Activated B cell treated with CpG ODN at 0.5 μM for 24 hours (primary cell): Measurements from ENCODE around the gene CNOT8. TPM values are rescaled to one million over a fixed set of nuclear protein-coding genes. Genes with fewer than 3 reads are reported as not detected.

Source experiments
- ATAC-seq: fragments of 200-7000 bp; cut with Tn5 transposase; one replicate; pipeline ENCODE4 v1.10.0; 2021; ENCODE audit warnings: low read depth, mild to moderate bottlenecking, moderate library complexity
- CTCF ChIA-PET: fragments of 350-600 bp; sonication (Branson Sonifier 250); formaldehyde crosslinking; loops from one replicate; lab custom pipeline; 2021; ENCODE audit warnings: antibody characterized with exemption; lab: Charles Lee
- POLR2A ChIA-PET: fragments of 350-600 bp; sonication (Branson Sonifier 250); formaldehyde crosslinking; loops from one replicate; lab custom pipeline; 2021; ENCODE audit warnings: antibody characterized with exemption; lab: Charles Lee
- DNase-seq: peaks from one replicate; pipeline ENCODE4 v3.0.0; 2022
- H3K27ac Mint-ChIP-seq: one replicate; pipeline ENCODE4 v1.8.0; 2020; ENCODE audit warnings: mixed read lengths
- H3K27me3 Mint-ChIP-seq: one replicate; pipeline ENCODE4 v1.8.0; 2021; ENCODE audit warnings: mixed read lengths
- H3K36me3 Mint-ChIP-seq: one replicate; pipeline ENCODE4 v1.8.0; 2021; ENCODE audit warnings: low read depth, mixed read lengths
- H3K4me1 Mint-ChIP-seq: one replicate; pipeline ENCODE4 v1.8.0; 2021; ENCODE audit warnings: mixed read lengths
- H3K4me3 Mint-ChIP-seq: one replicate; pipeline ENCODE4 v1.8.0; 2020; ENCODE audit warnings: mild to moderate bottlenecking, mixed read lengths
- H3K9me3 Mint-ChIP-seq: one replicate; pipeline ENCODE4 v1.8.0; 2020; ENCODE audit warnings: mixed read lengths
- intact Hi-C: fragments of 100-400 bp; cut with micrococcal nuclease; formaldehyde crosslinking; loops from one replicate; pipeline ENCODE4 v1.15.1; 2024
- total RNA-seq: library from RNA; stranded (reverse); gene quantifications from 2 replicates; pipeline ENCODE4 v1.2.3, GENCODE V29; 2022
- TF ChIP-seq, protein P1 (sequence below): fragments of 200-600 bp; IDR thresholded peaks from one replicate; pipeline ENCODE4 v1.8.0; 2022; ENCODE audit warnings: antibody characterized with exemption, mild to moderate bottlenecking

CNOT8 gene
- total RNA-seq, 1 donor from 2014 or later, result 57.3 TPM

DNA sequence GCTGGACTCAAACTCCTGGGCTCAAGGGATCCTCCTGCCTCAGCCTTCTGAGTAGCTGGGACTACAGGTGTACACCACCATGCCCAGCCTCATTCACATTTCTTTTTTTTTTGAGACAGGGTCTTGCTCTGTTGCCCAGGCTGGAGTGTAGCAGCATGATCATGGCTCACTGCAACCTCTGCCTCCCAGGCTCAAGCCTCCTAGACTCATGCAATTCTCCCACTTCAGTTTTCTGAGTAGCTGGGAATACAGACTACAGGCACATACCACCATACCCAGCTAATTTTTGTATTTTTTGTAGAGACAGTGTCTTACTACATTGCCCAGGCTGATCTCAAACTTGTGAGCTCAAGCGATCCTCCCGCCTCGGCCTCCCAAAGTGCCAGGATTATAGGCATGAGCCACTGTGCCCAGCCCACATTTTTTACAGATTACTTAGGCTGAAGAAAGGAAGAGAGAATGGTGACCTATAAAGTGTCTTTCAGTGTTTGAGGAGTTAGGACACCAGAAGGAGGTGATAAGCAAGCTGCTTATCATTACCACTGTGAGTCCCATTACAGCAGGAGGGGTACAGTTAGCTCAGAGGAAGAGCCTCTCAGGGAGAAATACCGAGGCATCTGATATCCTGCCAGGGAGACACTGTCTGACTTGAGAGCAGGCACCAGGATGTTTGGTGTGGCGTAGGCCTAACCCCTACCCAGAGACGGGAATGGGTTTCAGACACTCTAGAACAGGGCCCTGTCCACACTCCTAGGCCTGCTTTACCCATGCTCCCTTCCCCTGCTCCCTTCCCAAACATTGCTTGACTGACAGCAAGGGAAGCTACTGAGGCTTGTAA is 17.8 kb upstream of the CNOT8 start:
- Mint-ChIP-seq H3K36me3 (no peaks in the 10 kb centered on the region), H3K9me3 (no peaks in the 10 kb centered on the region), H3K27ac (no peak overlapping the region), H3K4me1 (no peaks in the 10 kb centered on the region), H3K27me3 (no peaks in the 10 kb centered on the region), H3K4me3 (no peak overlapping the region)
- ChIA-PET CTCF (no interaction called here), POLR2A (interaction anchor here (1.1 kb wide), 1 partner anchor 17 kb away, joined by 3 read pairs; no protein-coding TSS in a partner anchor)
- no peak for ATAC-seq
- DNase-seq, result no peak
- intact Hi-C loops, result no loop called here
- TF ChIP-seq, protein P1, sequence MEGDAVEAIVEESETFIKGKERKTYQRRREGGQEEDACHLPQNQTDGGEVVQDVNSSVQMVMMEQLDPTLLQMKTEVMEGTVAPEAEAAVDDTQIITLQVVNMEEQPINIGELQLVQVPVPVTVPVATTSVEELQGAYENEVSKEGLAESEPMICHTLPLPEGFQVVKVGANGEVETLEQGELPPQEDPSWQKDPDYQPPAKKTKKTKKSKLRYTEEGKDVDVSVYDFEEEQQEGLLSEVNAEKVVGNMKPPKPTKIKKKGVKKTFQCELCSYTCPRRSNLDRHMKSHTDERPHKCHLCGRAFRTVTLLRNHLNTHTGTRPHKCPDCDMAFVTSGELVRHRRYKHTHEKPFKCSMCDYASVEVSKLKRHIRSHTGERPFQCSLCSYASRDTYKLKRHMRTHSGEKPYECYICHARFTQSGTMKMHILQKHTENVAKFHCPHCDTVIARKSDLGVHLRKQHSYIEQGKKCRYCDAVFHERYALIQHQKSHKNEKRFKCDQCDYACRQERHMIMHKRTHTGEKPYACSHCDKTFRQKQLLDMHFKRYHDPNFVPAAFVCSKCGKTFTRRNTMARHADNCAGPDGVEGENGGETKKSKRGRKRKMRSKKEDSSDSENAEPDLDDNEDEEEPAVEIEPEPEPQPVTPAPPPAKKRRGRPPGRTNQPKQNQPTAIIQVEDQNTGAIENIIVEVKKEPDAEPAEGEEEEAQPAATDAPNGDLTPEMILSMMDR, result no peak

GRCh38 chr5:154841273-154841661 is 17.2 kb upstream of the CNOT8 start:
- Mint-ChIP-seq H3K4me1 (no peaks in the 10 kb centered on the region), H3K27me3 (no peaks in the 10 kb centered on the region), H3K4me3 (no peak overlapping the region), H3K9me3 (no peaks in the 10 kb centered on the region), H3K27ac (no peak overlapping the region), H3K36me3 (no peaks in the 10 kb centered on the region)
- ChIA-PET CTCF (no interaction called here), POLR2A (interaction anchor here (1.1 kb wide), 1 partner anchor 16 kb away, joined by 3 read pairs; no protein-coding TSS in a partner anchor)
- intact Hi-C loops, result no loop called here
- TF ChIP-seq, protein P1, result no peak
- DNase-seq, result no peak
- ATAC-seq, result no peak

GRCh38 chr5:154842689-154843530 is 15.5 kb upstream of the CNOT8 start:
- no peak overlapping the region for H3K27ac Mint-ChIP-seq
- no peak overlapping the region for H3K4me3 Mint-ChIP-seq
- H3K4me1 Mint-ChIP-seq, result no peaks in the 10 kb centered on the region
- TF ChIP-seq, protein P1, result no peak
- no peaks in the 10 kb centered on the region for H3K27me3 Mint-ChIP-seq
- DNase-seq, result no peak
- intact Hi-C loops, result no loop called here
- POLR2A ChIA-PET, result interaction anchor here (0.6 to 0.7 kb wide), 2 partner anchors 13 to 61 kb away, joined by 8 to 9 read pairs; no protein-coding TSS in a partner anchor
- ATAC-seq, result no peak
- H3K36me3 Mint-ChIP-seq, result no peaks in the 10 kb centered on the region
- CTCF ChIA-PET, result no interaction called here
- no peaks in the 10 kb centered on the region for H3K9me3 Mint-ChIP-seq

GRCh38 chr5:154844809-154845208 is 13.6 kb upstream of the CNOT8 start:
- DNase-seq, result no peak
- intact Hi-C loops, result no loop called here
- ChIA-PET CTCF (no interaction called here), POLR2A (interaction anchor here (0.7 kb wide), 1 partner anchor 20 kb away, joined by 3 read pairs; no protein-coding TSS in a partner anchor)
- Mint-ChIP-seq H3K27me3 (no peaks in the 10 kb centered on the region), H3K27ac (no peak overlapping the region), H3K36me3 (no peaks in the 10 kb centered on the region), H3K4me3 (no peak overlapping the region), H3K9me3 (no peaks in the 10 kb centered on the region), H3K4me1 (no peaks in the 10 kb centered on the region)
- ATAC-seq, result no peak
- TF ChIP-seq, protein P1, result no peak
